Measurements from ENCODE around the gene SIL1. TPM values are rescaled to one million over a fixed set of nuclear protein-coding genes. Genes with fewer than 3 reads are reported as not detected.
A peak's percentile ranks its signal among the peaks of the same experiment; 100 is the strongest.
"Not testable (repeated sequence)": the region's sequence is repeated elsewhere in the genome, so short reads cannot be mapped to it uniquely, and the experiment has no call there.

The SIL1 gene
- total RNA-seq, 1 donor from 2014 or later: 35.6 TPM

- intact Hi-C loops (cut with DNase I): no loop called here
- TF ChIP-seq POLR2AphosphoS5 (IDR thresholded peaks at IDR 0.05; ENCODE audit: insufficient read depth in 1 of 2, low read depth in 1 of 2) (no peak), CTCF (IDR thresholded peaks at IDR 0.05) (no peak), POLR2A (IDR thresholded peaks at IDR 0.05) (no peak)
- Histone ChIP-seq H3K27me3 (no peaks in the 10 kb centered on the region), H3K4me1 (no peaks in the 10 kb centered on the region), H3K36me3 (no peaks in the 10 kb centered on the region), H3K9me3 (no peaks in the 10 kb centered on the region), H3K27ac (no peak overlapping the region), H3K4me3 (no peak overlapping the region)
- no peak for DNase-seq (ENCODE audit: extremely low spot score in 2 of 2)
These were observed 160.4 kb downstream of the SIL1 start for GRCh38 chr5:139037732-139038131.

GRCh38 chr5:139036332-139036731 is 161.8 kb downstream of the SIL1 start:
- H3K36me3 ChIP-seq; H3K27me3 ChIP-seq; H3K4me1 ChIP-seq; H3K4me3 ChIP-seq; intact Hi-C loops (cut with DNase I); H3K27ac ChIP-seq; H3K9me3 ChIP-seq; DNase-seq (ENCODE audit: extremely low spot score in 2 of 2): not testable (repeated sequence)

GRCh38 chr5:139027150-139027549 is 171.0 kb downstream of the SIL1 start:
- Histone ChIP-seq H3K27ac (no peak overlapping the region), H3K9me3 (no peaks in the 10 kb centered on the region), H3K27me3 (no peaks in the 10 kb centered on the region), H3K4me3 (no peak overlapping the region), H3K36me3 (no peaks in the 10 kb centered on the region), H3K4me1 (peaks cover 11% of the 10 kb centered on the region)
- DNase-seq (ENCODE audit: extremely low spot score in 2 of 2): no peak
- TF ChIP-seq POLR2AphosphoS5 (IDR thresholded peaks at IDR 0.05; ENCODE audit: insufficient read depth in 1 of 2, low read depth in 1 of 2) (no peak), CTCF (IDR thresholded peaks at IDR 0.05) (no peak), POLR2A (IDR thresholded peaks at IDR 0.05) (no peak)
- intact Hi-C loops (cut with DNase I): no loop called here

GRCh38 chr5:139025651-139026050 is 172.5 kb downstream of the SIL1 start:
- DNase-seq (ENCODE audit: extremely low spot score in 2 of 2): peak in 1 of 2 donors; percentile 18
- TF ChIP-seq POLR2A (IDR thresholded peaks at IDR 0.05): no peak
- TF ChIP-seq CTCF (IDR thresholded peaks at IDR 0.05): no peak
- TF ChIP-seq POLR2AphosphoS5 (IDR thresholded peaks at IDR 0.05; ENCODE audit: insufficient read depth in 1 of 2, low read depth in 1 of 2): no peak
- Histone ChIP-seq H3K9me3 (no peaks in the 10 kb centered on the region), H3K36me3 (no peaks in the 10 kb centered on the region), H3K4me1 (peaks cover 21% of the 10 kb centered on the region), H3K27me3 (no peaks in the 10 kb centered on the region), H3K27ac (no peak overlapping the region), H3K4me3 (no peak overlapping the region)
- intact Hi-C loops (cut with DNase I): no loop called here

GRCh38 chr5:139023286-139023685 is 174.9 kb downstream of the SIL1 start:
- peaks cover 0 to 8% of the 10 kb centered on the region in 2 donors for H3K36me3 ChIP-seq
- TF ChIP-seq CTCF (IDR thresholded peaks at IDR 0.05): no peak
- TF ChIP-seq POLR2A (IDR thresholded peaks at IDR 0.05): no peak
- intact Hi-C loops (cut with DNase I): no loop called here

GRCh38 chr5:139022528-139022927 is 175.6 kb downstream of the SIL1 start:
- peaks cover 24% of the 10 kb centered on the region for H3K4me1 ChIP-seq
- TF ChIP-seq POLR2A (IDR thresholded peaks at IDR 0.05): no peak
- no peak for TF ChIP-seq POLR2AphosphoS5 (IDR thresholded peaks at IDR 0.05; ENCODE audit: insufficient read depth in 1 of 2, low read depth in 1 of 2)
- TF ChIP-seq CTCF (IDR thresholded peaks at IDR 0.05): no peak
- H3K27me3 ChIP-seq: no peaks in the 10 kb centered on the region
- no peaks in the 10 kb centered on the region for H3K9me3 ChIP-seq
- H3K27ac ChIP-seq: no peak overlapping the region
- DNase-seq (ENCODE audit: extremely low spot score in 2 of 2): peak in 1 of 2 donors; percentile 72
- H3K4me3 ChIP-seq: no peak overlapping the region
- intact Hi-C loops (cut with DNase I): no loop called here
- H3K36me3 ChIP-seq: peaks cover 0 to 8% of the 10 kb centered on the region in 2 donors

More at GRCh38 chr5:139023286-139023685, 174.9 kb downstream of the SIL1 start:
- peaks cover 24% of the 10 kb centered on the region for H3K4me1 ChIP-seq
- no peaks in the 10 kb centered on the region for H3K27me3 ChIP-seq
- peak in 1 of 2 donors; percentile 49 for DNase-seq (ENCODE audit: extremely low spot score in 2 of 2)
- no peaks in the 10 kb centered on the region for H3K9me3 ChIP-seq
- H3K4me3 ChIP-seq: no peak overlapping the region
- H3K27ac ChIP-seq: no peak overlapping the region

Data from vagina (tissue), 2 donors.